WTC11 (cell line): Measurements from ENCODE around the gene CDK7. TPM values are rescaled to one million over a fixed set of nuclear protein-coding genes. Genes with fewer than 3 reads are reported as not detected.

ENCODE experiments used
- ATAC-seq: fragments of 200-7000 bp; cut with Tn5 transposase; 2 replicates; pipeline ENCODE4 v1.10.0; 2021; ENCODE audit warnings: mild to moderate bottlenecking, moderate library complexity
- CTCF ChIA-PET: fragments of 300-600 bp; sonication (Branson Sonifier 250); formaldehyde crosslinking; loops from one replicate; lab custom pipeline; 2021; ENCODE audit warnings: antibody characterized with exemption; lab: Charles Lee
- POLR2A ChIA-PET: fragments of 350-600 bp; sonication (Branson Sonifier 250); formaldehyde crosslinking; loops from one replicate; lab custom pipeline; 2021; ENCODE audit warnings: antibody characterized with exemption; lab: Charles Lee
- DNase-seq: peaks from one replicate; pipeline ENCODE4 v3.0.0; 2021; ENCODE audit warnings: low spot score
- H3K27ac Mint-ChIP-seq: 2 replicates; pipeline ENCODE4 v1.8.0; 2021; ENCODE audit warnings: mixed read lengths
- H3K27me3 Mint-ChIP-seq: 2 replicates; pipeline ENCODE4 v1.8.0; 2021; ENCODE audit warnings: low read depth, mild to moderate bottlenecking, moderate library complexity, mixed read lengths
- H3K36me3 Mint-ChIP-seq: 2 replicates; pipeline ENCODE4 v1.8.0; 2021; ENCODE audit warnings: mixed read lengths
- H3K4me1 Mint-ChIP-seq: 2 replicates; pipeline ENCODE4 v1.8.0; 2022; ENCODE audit warnings: mixed read lengths
- H3K4me3 Mint-ChIP-seq: 2 replicates; pipeline ENCODE4 v1.8.0; 2021; ENCODE audit warnings: mild to moderate bottlenecking, moderate library complexity, mixed read lengths
- H3K9me3 Mint-ChIP-seq: 2 replicates; pipeline ENCODE4 v1.8.0; 2021; ENCODE audit warnings: mixed read lengths
- AFF4 ChIP-seq: sonication (generic); formaldehyde crosslinking; IDR thresholded peaks from 2 replicates; pipeline ENCODE4 v1.8.1; 2023; ENCODE audit warnings: mild to moderate bottlenecking, missing genetic modification reagents, borderline replicate concordance
- ATF3 ChIP-seq: sonication (generic); formaldehyde crosslinking; conservative IDR thresholded peaks from 2 replicates; pipeline ENCODE4 v1.8.1; 2022; ENCODE audit warnings: mild to moderate bottlenecking, missing genetic modification reagents
- E2F4 ChIP-seq: sonication (generic); formaldehyde crosslinking; IDR thresholded peaks from 2 replicates; pipeline ENCODE4 v1.8.1; 2022; ENCODE audit warnings: low read depth, mild to moderate bottlenecking, moderate library complexity, missing genetic modification reagents, borderline replicate concordance
- FOXP1 ChIP-seq: sonication (generic); formaldehyde crosslinking; IDR thresholded peaks from 2 replicates; pipeline ENCODE4 v1.8.0; 2022; ENCODE audit warnings: missing genetic modification reagents, mild to moderate bottlenecking, moderate library complexity, borderline replicate concordance
- GABPB1 ChIP-seq: sonication (generic); formaldehyde crosslinking; IDR thresholded peaks from 2 replicates; pipeline ENCODE4 v1.8.1; 2023; ENCODE audit warnings: mild to moderate bottlenecking, missing genetic modification reagents
- GRHL2 ChIP-seq: fragments of 250-450 bp; sonication (Bioruptor Pico); IDR thresholded peaks from 2 replicates; pipeline ENCODE4 v1.8.0; 2022; ENCODE audit warnings: mild to moderate bottlenecking, moderate library complexity; ENCODE audit not compliant: insufficient replicate concordance, severe bottlenecking
- HMGXB4 ChIP-seq: sonication (generic); formaldehyde crosslinking; IDR thresholded peaks from 2 replicates; pipeline ENCODE4 v1.8.1; 2023; ENCODE audit warnings: mild to moderate bottlenecking, moderate library complexity, missing genetic modification reagents
- NR3C1 ChIP-seq: sonication (generic); formaldehyde crosslinking; conservative IDR thresholded peaks from 2 replicates; pipeline ENCODE4 v1.8.1; 2023; ENCODE audit warnings: low read depth, mild to moderate bottlenecking, missing genetic modification reagents
- PREB ChIP-seq: sonication (generic); formaldehyde crosslinking; IDR thresholded peaks from 2 replicates; pipeline ENCODE4 v1.8.1; 2022; ENCODE audit warnings: mild to moderate bottlenecking, missing genetic modification reagents, moderate library complexity, borderline replicate concordance
- PRRX2 ChIP-seq: fragments of 250-450 bp; sonication (Bioruptor Pico); IDR thresholded peaks from 2 replicates; pipeline ENCODE4 v1.8.0; 2021; ENCODE audit warnings: mild to moderate bottlenecking
- RELA ChIP-seq: sonication (generic); formaldehyde crosslinking; IDR thresholded peaks from 2 replicates; pipeline ENCODE4 v1.8.1; 2022; ENCODE audit warnings: missing genetic modification reagents, mild to moderate bottlenecking, borderline replicate concordance
- SP1 ChIP-seq: sonication (generic); formaldehyde crosslinking; conservative IDR thresholded peaks from 2 replicates; pipeline ENCODE4 v1.8.1; 2022; ENCODE audit warnings: missing genetic modification reagents
- STAT6 ChIP-seq: sonication (generic); formaldehyde crosslinking; conservative IDR thresholded peaks from 2 replicates; pipeline ENCODE4 v1.8.1; 2023; ENCODE audit warnings: mild to moderate bottlenecking, low read depth, missing genetic modification reagents, moderate library complexity
- TCF7 ChIP-seq: sonication (generic); formaldehyde crosslinking; IDR thresholded peaks from 2 replicates; pipeline ENCODE4 v1.8.0; 2022; ENCODE audit warnings: mild to moderate bottlenecking, low read depth, missing genetic modification reagents, moderate library complexity
- USF1 ChIP-seq: sonication (generic); formaldehyde crosslinking; IDR thresholded peaks from 2 replicates; pipeline ENCODE4 v1.8.0; 2022; ENCODE audit warnings: mild to moderate bottlenecking, missing genetic modification reagents
- ZNF317 ChIP-seq: sonication (generic); formaldehyde crosslinking; IDR thresholded peaks from 2 replicates; pipeline ENCODE4 v1.8.1; 2023; ENCODE audit warnings: low read depth, mild to moderate bottlenecking, moderate library complexity, missing genetic modification reagents, borderline replicate concordance
- ZNF416 ChIP-seq: fragments of 250-450 bp; sonication (Bioruptor Pico); IDR thresholded peaks from 2 replicates; pipeline ENCODE4 v1.9.0; 2021; ENCODE audit warnings: mild to moderate bottlenecking, inconsistent platforms
- ZNF425 ChIP-seq: fragments of 250-450 bp; sonication (Bioruptor Pico); conservative IDR thresholded peaks from 2 replicates; pipeline ENCODE4 v1.9.0; 2021; ENCODE audit warnings: mild to moderate bottlenecking
- ZNF512 ChIP-seq: sonication (generic); formaldehyde crosslinking; IDR thresholded peaks from 2 replicates; pipeline ENCODE4 v1.8.1; 2022; ENCODE audit warnings: missing genetic modification reagents, borderline replicate concordance
- ZNF671 ChIP-seq: fragments of 250-450 bp; sonication (Bioruptor Pico); IDR thresholded peaks from 2 replicates; pipeline ENCODE4 v1.8.0; 2021; ENCODE audit warnings: mild to moderate bottlenecking
- total RNA-seq: library from RNA; stranded (reverse); gene quantifications from 3 replicates; pipeline ENCODE4 v1.2.3, GENCODE V29; 2021

CDK7 gene
- total RNA-seq, 1 experiment from 2014 or later, result 62.7 TPM

GRCh38 chr5:69213513-69214215, 21.0 kb upstream of the CDK7 start:
- ChIA-PET POLR2A (no interaction called here), CTCF (interaction anchor here (1.4 kb wide), 1 partner anchor 120 kb away, joined by 6 read pairs; the partner anchor contains the start of gene SLC30A5)
- Mint-ChIP-seq H3K27ac (no peak overlapping the region), H3K4me3 (no peak overlapping the region), H3K9me3 (0 out of 2 replicates have a peak, but pooled peaks cover 3% of the 10 kb centered on the region), H3K36me3 (peaks cover 25% of the 10 kb centered on the region), H3K27me3 (no peaks in the 10 kb centered on the region), H3K4me1 (peaks cover 3% of the 10 kb centered on the region; the same call in 1 of the 2 replicates)
- TF ChIP-seq STAT6 (CRISPR knock-in tag), result no peak
- no peak for TF ChIP-seq PREB (CRISPR knock-in tag)
- TF ChIP-seq GABPB1 (CRISPR knock-in tag), result no peak
- no peak for TF ChIP-seq ZNF425 (CRISPR knock-in tag)
- TF ChIP-seq ZNF512 (CRISPR knock-in tag), result no peak
- TF ChIP-seq GRHL2 (CRISPR knock-in tag), result no peak
- TF ChIP-seq SP1, result no peak
- no peak for TF ChIP-seq FOXP1 (CRISPR knock-in tag)
- no peak for TF ChIP-seq TCF7 (CRISPR knock-in tag)
- no peak for TF ChIP-seq NR3C1 (CRISPR knock-in tag)
- no peak for TF ChIP-seq AFF4 (CRISPR knock-in tag)
- TF ChIP-seq RELA (CRISPR knock-in tag), result no peak
- TF ChIP-seq PRRX2 (CRISPR knock-in tag), result no peak
- TF ChIP-seq ZNF416, result no peak
- TF ChIP-seq E2F4 (CRISPR knock-in tag), result no peak
- TF ChIP-seq ZNF317, result no peak
- no peak for TF ChIP-seq ATF3 (CRISPR knock-in tag)
- TF ChIP-seq HMGXB4 (CRISPR knock-in tag), result no peak
- no peak for TF ChIP-seq ZNF671 (CRISPR knock-in tag)
- TF ChIP-seq USF1 (CRISPR knock-in tag), result no peak
- ATAC-seq (no peak), DNase-seq (no peak)
